Liver (tissue), 3 donors: ENCODE measurements around the gene FAM222A.

Experiments used
- MAX ChIP-seq: IDR thresholded peaks from 2 replicates; pipeline ENCODE4 v1.6.1; 2016; ENCODE audit warnings: antibody characterized with exemption
- RAD21 ChIP-seq, 2 donors: IDR thresholded peaks; 2 replicates each; pipeline ENCODE4 v1.6.1; 2016; ENCODE audit warnings: antibody characterized with exemption in 2 of 2, mild to moderate bottlenecking in 2 of 2
- SP1 ChIP-seq: IDR thresholded peaks from 2 replicates; pipeline ENCODE4 v1.6.1; 2018; ENCODE audit warnings: antibody characterized with exemption, mild to moderate bottlenecking
- YY1 ChIP-seq: IDR thresholded peaks from 2 replicates; pipeline ENCODE4 v1.6.1; 2016; ENCODE audit warnings: antibody characterized with exemption, mild to moderate bottlenecking
- TF ChIP-seq, protein P1 (sequence below): IDR thresholded peaks from 2 replicates; pipeline ENCODE4 v1.6.1; 2016; ENCODE audit warnings: antibody characterized with exemption
- TF ChIP-seq, protein P2 (sequence below): fragments of 150-350 bp; IDR thresholded peaks from 2 replicates; pipeline ENCODE4 v1.5.1; 2017; ENCODE audit warnings: improper control_type of control experiment, low read depth, low read length; ENCODE audit not compliant: missing input control
- TF ChIP-seq, protein P3 (sequence below): IDR thresholded peaks from 2 replicates; pipeline ENCODE4 v1.6.1; 2016; ENCODE audit warnings: antibody characterized with exemption, mild to moderate bottlenecking
- donor health status: healthy.
- donor health status: healthy.

DNA sequence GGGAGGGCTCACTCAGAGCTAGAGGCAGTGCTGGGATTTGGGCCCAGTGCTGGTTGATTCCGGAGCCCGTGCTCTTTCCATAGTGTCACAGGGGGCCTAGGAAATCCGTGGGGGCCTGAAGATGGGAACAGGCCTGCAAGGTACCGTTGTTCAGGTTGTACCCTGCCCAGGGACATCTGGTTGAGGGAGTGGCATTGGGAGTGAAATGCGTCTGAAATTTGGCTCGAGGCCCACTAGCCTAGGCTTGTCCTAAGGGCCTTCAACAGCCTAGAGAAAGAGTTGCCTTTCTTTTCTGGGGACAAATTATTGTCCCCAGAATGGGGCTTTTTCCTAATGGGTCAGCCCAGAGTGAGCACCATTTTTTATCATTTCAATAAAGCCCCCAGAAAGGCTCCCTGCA, 26.4 kb upstream of the FAM222A start:
- TF ChIP-seq MAX (no peak), RAD21 (IDR thresholded peaks at IDR 0.05) (no peak), SP1 (no peak), YY1 (no peak)
- TF ChIP-seq, protein P1, sequence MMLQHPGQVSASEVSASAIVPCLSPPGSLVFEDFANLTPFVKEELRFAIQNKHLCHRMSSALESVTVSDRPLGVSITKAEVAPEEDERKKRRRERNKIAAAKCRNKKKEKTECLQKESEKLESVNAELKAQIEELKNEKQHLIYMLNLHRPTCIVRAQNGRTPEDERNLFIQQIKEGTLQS = no peak
- TF ChIP-seq, protein P2, sequence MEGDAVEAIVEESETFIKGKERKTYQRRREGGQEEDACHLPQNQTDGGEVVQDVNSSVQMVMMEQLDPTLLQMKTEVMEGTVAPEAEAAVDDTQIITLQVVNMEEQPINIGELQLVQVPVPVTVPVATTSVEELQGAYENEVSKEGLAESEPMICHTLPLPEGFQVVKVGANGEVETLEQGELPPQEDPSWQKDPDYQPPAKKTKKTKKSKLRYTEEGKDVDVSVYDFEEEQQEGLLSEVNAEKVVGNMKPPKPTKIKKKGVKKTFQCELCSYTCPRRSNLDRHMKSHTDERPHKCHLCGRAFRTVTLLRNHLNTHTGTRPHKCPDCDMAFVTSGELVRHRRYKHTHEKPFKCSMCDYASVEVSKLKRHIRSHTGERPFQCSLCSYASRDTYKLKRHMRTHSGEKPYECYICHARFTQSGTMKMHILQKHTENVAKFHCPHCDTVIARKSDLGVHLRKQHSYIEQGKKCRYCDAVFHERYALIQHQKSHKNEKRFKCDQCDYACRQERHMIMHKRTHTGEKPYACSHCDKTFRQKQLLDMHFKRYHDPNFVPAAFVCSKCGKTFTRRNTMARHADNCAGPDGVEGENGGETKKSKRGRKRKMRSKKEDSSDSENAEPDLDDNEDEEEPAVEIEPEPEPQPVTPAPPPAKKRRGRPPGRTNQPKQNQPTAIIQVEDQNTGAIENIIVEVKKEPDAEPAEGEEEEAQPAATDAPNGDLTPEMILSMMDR = no peak
- TF ChIP-seq, protein P3, sequence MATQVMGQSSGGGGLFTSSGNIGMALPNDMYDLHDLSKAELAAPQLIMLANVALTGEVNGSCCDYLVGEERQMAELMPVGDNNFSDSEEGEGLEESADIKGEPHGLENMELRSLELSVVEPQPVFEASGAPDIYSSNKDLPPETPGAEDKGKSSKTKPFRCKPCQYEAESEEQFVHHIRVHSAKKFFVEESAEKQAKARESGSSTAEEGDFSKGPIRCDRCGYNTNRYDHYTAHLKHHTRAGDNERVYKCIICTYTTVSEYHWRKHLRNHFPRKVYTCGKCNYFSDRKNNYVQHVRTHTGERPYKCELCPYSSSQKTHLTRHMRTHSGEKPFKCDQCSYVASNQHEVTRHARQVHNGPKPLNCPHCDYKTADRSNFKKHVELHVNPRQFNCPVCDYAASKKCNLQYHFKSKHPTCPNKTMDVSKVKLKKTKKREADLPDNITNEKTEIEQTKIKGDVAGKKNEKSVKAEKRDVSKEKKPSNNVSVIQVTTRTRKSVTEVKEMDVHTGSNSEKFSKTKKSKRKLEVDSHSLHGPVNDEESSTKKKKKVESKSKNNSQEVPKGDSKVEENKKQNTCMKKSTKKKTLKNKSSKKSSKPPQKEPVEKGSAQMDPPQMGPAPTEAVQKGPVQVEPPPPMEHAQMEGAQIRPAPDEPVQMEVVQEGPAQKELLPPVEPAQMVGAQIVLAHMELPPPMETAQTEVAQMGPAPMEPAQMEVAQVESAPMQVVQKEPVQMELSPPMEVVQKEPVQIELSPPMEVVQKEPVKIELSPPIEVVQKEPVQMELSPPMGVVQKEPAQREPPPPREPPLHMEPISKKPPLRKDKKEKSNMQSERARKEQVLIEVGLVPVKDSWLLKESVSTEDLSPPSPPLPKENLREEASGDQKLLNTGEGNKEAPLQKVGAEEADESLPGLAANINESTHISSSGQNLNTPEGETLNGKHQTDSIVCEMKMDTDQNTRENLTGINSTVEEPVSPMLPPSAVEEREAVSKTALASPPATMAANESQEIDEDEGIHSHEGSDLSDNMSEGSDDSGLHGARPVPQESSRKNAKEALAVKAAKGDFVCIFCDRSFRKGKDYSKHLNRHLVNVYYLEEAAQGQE = no peak
